H4 (cell line): ENCODE results near the gene AFF3. TPM values are rescaled to one million over a fixed set of nuclear protein-coding genes. Genes with fewer than 3 reads are reported as not detected.

ENCODE experiments used
- DNase-seq: peaks from one replicate; pipeline ENCODE4 v3.0.0-alpha.2; 2015; ENCODE audit warnings: low spot score
- total RNA-seq: library from RNA; depleted of rRNA; stranded (reverse); fragments of >200 nt; shearing (Covaris generic); gene quantifications from 2 replicates; pipeline ENCODE4 v1.2.3, GENCODE V29; 2014

The AFF3 gene
- total RNA-seq, 1 experiment from 2014 or later = 0.37 TPM

- DNase-seq = no peak
These were observed 99.1 kb downstream of the AFF3 start for GRCh38 chr2:100043081-100043890.

- no peak for DNase-seq
These were observed 99.8 kb downstream of the AFF3 start for GRCh38 chr2:100042562-100042961.

GRCh38 chr2:100041946-100042345 lies 100.4 kb downstream of the AFF3 start:
- no peak for DNase-seq

DNA sequence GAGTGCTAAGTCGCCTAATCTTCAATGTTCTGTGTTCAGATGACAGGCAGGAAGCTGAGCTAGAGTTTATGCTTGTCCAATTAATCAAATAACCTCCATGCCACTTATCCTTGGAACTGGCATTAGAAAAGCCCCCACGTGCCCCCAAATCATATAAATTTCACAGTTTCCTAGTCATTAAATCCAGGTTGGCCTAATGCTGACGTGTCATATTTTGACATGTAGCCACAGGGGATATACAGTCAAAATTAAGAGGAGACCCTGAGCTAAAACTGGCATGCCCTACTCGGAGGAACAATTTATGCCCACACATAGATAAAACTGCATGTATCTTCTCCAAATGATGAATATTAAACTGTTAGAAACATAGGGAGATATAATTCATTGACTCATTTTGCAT lies 101.0 kb downstream of the AFF3 start:
- no peak for DNase-seq

DNA sequence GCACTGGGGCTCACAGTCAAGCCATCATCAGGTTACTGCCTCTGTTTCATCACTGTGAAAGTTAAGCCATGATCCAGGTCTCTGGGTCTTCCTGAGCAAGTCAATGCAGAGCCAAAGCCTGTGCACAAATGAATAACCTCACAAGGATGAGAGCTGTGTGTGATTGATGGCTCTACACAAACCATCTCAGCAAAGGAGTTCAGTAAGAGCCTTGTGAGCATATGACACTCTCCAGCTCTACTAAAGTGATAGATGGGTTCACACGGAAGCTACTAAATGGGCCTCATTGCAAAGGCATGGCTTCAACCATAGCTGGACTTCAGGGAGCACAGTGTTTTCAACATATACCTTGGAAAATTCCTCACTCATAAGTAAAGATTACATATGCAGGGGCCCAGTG lies 101.5 kb downstream of the AFF3 start:
- no peak for DNase-seq

- DNase-seq = no peak
These were observed 103.0 kb downstream of the AFF3 start for GRCh38 chr2:100039291-100039980.

- DNase-seq = no peak
These were observed 104.4 kb downstream of the AFF3 start for GRCh38 chr2:100038011-100038410.

DNA sequence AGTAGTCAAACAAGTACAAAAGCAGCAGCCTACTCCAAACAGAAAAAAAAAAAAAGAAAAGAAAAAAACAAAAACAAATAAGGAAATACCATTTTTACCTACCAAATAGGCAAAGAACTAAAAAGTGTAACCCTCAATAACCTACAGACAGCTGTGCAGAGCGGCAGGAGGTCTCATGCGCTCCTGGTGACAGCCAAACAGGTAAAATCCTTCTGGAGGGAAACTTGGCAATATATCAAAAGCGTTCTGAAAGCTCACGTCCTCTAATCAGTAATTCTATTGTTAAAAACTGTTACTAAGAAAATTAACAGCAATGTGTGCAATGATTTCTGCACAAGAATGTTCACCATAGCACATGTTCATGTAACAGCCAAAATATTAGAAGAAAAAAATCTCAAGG lies 105.6 kb downstream of the AFF3 start:
- no peak for DNase-seq

GRCh38 chr2:100036026-100036425 lies 106.4 kb downstream of the AFF3 start:
- DNase-seq = no peak

DNA sequence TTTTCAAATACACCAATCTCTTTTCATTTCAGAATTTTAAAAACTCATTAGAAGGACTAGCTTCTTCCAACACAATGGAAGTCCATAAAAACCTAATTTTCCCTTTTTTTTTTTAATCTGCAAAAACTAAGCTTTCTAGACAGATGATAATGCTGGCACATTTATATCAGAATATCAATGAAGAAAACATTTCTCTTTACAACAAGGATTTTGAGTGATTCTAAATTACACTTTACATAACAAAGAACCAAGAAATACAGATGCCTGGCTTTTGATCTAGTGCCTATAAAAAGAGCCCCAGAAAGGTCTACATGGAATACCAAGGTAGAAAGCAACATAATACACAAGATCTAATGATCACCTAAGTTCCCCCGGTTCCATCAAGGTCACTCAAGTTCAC lies 108.0 kb downstream of the AFF3 start:
- no peak for DNase-seq

GRCh38 chr2:100033976-100034375 lies 108.4 kb downstream of the AFF3 start:
- DNase-seq = no peak

- DNase-seq = no peak
These were observed 110.8 kb downstream of the AFF3 start for GRCh38 chr2:100031604-100032003.

DNA sequence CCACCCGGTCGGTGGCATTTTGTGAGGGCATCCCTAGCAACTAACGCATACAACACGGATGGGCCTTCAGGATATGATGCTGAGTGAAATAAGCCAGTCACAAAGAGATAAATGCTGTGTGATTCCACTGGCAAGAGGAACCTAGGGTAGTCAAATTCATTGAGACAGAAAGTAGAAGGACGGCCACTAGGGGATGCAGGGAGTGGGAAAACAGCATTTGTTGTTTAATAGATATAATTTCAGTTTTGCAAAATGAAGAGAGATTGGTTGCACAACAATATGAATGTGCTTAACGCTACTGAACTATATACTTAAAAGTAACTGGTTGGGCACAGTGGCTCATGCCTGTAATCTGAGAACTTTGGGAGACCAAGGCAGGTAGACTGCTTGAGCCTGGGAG lies 112.9 kb downstream of the AFF3 start:
- no peak for DNase-seq

DNA sequence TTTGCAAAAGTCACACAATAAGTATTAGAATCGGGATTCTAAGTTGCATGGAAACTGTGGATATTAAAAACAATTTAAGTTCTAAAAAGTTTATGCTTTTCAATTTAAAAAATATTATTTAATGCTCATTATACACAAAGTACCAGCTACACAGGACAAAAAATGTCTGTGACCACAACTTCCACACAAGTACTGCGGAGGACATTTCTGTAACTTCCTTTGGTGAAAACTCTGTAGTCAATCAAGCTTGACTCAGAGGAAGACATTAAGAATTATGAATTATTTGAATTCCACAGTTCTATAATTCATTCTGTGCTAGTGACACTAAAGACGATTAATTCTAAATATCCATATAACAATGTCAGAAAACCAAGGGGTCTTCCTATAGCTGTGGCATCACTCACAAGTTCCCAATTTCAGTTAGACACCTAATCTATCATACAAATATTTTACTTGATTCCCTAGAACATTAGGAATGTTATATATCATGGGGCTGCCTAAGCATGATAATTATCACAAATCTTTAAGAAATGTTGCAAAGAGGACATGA lies 120.5 kb downstream of the AFF3 start:
- no peak for DNase-seq

- no peak for DNase-seq
These were observed 122.9 kb downstream of the AFF3 start for GRCh38 chr2:100019499-100019898.

- peak; percentile 45 for DNase-seq
These were observed 123.8 kb downstream of the AFF3 start for GRCh38 chr2:100018341-100019193.

DNA sequence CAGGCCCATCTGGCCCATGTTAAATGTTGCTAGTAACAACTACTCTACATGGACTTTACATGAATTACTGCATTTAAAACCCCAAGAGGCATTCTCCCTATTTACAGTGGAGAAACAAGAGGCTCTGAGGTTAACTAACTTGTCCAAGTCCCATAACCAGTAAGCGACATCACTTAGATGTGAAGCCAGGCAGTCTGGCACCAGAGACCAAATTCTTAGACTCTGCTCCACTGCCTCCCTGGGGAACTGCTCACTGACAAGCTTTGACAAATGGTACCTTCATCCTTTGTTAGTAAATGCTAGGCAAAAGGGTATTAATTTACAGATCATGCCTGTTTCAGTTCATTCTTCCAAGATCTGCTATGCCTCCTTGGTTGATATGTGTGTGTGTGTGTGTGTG lies 124.8 kb downstream of the AFF3 start:
- no peak for DNase-seq

GRCh38 chr2:100016756-100017155 lies 125.6 kb downstream of the AFF3 start:
- no peak for DNase-seq

DNA sequence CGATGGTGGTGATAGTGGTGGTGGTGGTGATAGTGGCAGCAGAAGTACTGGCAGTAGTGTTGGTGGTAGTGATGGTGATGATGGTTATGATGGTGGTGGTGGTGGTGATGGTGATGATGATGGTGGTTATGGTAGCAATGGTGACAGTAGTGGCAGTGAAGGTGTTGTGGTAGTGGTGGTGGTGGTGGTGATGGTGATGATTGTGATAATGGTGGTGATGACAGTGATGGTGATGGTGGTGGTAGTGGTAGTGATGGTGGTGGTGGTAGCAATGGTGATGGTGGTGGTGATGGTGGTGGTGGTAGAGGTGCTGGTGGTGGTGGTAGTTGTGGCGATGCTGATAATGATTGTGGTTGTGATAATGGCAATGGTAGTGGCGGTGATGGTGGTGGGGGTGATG lies 126.5 kb downstream of the AFF3 start:
- DNase-seq = no peak

DNA sequence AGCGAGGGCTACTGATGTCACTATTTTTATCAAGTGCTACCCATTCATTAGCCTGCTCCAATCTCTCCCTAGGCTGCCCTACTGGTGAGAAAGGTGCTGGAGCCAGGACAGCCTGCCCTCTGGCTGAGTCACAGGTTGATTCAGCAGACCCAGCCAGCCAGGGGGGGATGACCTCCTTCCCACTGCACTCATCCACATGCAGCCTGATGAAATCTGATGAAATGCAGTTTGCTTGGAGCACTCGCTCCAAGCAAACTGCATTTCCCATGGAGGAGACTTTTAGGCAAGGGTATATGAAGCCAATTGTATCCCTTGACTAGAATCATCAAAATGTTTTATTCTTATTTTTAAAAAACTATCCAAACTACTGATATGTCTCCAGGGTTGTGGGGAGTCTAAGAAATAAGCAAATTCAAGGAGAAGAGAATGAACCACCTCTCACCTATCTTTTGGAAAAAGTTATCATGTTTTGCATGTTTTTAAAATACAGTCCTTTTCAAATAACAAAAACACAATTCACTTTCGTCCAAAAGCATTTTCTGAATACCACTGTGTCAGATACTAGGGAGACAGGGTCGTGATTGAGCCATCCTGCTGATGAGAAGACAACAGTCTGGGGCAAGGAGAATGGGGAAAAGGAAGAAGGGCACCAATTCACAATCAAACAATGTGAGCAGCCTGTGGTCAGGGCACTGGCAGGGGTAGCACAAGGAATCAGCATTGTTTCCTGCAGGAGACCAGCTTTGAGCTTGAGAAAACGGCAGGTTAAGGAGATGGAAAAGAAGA lies 128.3 kb downstream of the AFF3 start:
- DNase-seq = peak; percentile 93

DNA sequence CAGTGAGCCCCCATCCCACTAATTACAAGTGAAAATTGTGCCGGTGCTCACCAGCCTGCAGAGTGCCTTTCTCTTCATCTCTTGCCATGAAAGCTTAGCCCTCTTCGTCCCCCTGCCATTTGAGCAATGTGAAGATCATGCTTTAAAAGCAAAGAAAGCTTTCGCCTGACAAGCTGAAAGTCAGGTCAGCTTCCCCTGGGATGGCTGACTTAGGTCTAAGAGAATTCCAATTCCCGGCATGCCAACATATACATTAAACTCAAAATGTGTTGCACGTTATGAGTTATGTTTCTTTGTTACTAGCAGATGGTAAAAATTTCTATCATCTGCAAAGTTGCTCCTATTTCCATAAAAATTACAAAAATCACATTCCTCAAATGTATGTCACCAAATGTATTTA lies 129.8 kb downstream of the AFF3 start:
- no peak for DNase-seq
